Measurements from ENCODE around the gene MAPK14.
"Not testable (repeated sequence)": the region's sequence is repeated elsewhere in the genome, so short reads cannot be mapped to it uniquely, and the experiment has no call there.

MAPK14 gene

DNA sequence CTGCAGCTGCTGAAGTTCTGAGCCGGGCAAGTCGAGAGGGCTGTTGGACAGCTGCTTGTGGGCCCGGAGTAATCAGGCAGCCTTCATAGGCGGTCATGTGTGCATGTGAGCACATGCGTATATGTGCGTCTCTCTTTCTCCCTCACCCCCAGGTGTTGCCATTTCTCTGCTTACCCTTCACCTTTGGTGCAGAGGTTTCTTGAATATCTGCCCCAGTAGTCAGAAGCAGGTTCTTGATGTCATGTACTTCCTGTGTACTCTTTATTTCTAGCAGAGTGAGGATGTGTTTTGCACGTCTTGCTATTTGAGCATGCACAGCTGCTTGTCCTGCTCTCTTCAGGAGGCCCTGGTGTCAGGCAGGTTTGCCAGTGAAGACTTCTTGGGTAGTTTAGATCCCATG, 81.5 kb downstream of the MAPK14 start:
- DNase-seq = no peak

DNA sequence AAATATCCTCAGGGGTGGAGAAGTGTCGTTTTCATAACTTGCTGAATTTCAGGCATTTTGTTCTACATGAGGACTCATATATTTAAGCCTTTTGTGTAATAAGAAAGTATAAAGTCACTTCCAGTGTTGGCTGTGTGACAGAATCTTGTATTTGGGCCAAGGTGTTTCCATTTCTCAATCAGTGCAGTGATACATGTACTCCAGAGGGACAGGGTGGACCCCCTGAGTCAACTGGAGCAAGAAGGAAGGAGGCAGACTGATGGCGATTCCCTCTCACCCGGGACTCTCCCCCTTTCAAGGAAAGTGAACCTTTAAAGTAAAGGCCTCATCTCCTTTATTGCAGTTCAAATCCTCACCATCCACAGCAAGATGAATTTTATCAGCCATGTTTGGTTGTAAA, 82.4 kb downstream of the MAPK14 start:
- no peak for DNase-seq

DNA sequence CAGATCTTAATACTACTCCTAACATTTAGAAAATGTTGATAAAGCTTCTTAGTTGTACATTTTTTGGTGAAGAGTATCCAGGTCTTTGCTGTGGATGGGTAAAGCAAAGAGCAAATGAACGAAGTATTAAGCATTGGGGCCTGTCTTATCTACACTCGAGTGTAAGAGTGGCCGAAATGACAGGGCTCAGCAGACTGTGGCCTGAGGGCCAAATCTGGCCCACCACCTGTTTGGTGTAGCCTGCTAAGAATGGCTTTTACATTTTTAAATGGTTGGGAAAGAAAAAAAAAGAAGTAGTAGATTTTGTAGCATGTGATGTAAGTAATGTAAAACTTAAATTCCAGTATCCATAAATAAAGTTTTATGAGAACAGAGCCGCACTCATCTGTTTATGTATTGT, 83.3 kb downstream of the MAPK14 start:
- DNase-seq = no peak

DNA sequence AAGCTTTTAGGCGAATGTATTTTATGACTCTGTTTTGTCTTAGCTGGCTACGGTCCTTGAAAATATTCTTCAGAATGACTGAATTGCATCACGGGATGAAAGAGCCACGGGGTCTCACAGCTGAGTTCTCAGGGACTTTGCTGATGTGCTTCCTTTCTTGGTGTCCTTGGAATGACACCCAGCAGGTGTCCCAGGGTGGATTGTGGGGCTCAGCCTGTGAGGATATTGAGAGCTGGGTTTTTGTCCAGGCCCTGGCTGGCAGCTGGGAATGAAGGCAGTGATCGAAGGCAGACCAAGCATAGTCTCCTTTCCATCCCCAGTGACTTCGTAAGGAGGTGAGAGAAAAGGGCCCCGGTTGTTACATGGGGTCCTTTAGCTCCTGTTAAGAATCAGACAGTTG, 83.9 kb downstream of the MAPK14 start:
- no peak for DNase-seq

DNA sequence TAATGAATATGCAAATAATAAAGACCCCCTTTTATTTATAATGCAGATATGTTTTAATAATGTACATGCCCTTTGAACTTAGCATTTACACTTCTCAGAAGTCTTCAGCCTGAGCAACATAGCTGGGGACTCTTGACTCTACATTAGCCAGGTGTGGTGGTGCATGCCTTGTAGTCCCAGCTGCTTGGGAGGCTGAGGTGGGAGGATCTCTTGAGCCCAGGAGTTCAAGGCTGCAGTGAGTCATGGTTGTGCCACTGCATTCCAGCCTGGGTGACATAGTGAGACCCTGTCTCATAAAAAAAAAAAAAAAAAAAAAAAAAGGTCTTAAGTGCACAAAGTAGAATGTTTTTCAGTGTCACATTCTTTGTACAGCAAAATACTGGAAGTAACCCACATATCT, 85.4 kb downstream of the MAPK14 start:
- no peak for DNase-seq

DNA sequence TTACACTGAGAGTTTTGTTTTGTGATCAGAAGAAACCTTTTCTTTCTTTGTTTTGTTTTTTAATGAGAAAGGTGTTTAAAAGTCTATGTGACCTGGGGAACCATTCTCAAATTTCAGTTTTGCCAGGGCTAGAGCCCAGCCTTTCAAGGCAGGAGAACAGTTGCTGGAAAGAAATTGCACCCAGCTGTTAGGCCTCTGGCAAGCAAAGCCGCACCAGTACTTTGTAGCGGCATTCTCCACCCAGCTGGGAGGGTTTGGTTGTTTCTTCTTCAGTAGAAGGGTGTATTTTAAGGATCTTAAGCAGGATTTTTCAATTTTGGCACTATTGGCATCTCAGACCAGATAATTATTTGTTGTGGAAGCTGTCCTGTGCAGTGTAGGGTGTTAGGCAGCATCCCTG, 86.1 kb downstream of the MAPK14 start:
- DNase-seq = no peak

DNA sequence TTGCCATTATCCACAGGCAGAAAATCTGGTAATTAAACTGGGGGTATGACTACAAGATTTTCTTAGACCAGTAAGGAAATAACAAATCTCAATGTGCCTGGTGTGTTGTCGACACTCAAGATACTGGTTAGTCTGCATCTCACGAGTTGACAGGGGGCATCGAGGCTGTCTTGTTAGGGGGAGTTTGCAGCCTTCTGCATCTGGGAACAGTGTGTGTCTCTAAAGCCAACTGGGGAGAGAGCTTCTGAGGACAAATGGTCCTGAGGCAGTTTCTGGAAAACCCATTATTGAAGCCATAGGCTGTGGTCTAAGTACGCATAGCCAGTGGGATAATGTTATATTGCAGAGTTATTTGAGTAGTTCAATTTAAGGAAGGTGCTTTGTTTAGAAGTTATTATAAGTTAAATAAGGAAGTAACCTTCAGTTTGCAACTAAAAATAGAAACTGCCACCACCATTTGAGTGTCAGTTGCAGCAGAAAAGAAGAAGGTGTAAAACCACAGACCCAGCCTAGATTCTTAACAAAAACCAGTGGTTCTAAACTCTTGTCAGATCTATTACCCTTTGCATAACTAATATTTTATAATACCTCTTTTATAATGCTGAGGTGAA, 87.3 kb downstream of the MAPK14 start:
- DNase-seq = no peak

DNA sequence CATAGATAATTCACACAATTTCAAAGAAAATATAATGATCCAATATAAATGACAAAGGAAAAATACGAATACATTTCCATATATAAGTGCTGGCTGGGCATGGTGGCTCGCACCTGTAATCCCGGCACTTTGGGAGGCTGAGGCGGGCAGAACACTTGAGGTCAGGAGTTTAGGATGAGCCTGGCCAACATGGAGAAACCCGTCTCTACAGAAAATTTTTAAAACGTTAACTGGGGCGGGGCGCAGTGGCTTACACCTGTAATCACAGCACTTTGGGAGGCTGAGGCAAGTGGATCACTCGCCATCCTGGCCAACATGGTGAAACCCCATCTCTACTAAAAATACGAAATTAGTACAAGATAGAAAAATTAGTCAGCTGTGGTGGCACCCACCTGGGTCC, 87.8 kb downstream of the MAPK14 start:
- DNase-seq = no peak

DNA sequence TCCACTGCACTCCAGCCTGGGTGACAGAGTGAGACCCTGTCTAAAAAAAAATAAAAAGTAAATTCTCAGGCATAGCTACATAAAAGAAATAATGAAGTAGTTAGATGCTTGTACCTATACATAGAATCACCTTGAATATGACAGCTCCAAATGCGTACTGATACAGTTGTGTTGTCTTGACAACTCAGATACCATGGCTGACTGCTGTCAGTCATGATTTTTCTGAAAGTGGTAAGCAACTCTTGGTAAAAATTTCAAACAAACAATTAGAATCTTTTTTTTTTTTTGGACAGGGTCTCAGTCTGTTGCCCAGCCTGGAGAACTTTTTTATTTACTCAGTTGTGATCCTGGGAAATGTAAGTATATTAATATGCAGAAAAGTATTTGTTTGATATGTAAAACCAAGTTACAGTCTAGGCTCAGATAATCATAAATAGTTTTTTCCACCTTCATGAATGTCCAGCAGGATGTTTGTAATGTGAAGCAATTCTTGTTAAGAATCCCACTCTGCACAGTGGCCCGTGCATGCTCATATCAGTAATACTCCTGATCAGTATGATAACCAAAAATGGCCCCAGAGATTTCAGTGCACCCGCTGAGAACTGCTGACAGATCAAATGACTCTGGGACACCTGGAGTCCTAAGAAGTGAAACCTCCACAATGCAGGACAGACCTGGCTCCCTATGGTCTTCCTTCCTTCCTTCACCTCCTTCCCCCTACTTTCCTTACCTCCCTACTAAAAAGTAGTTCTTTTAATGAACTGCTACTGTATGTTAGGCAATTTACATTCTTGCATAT, 88.7 kb downstream of the MAPK14 start:
- DNase-seq = no peak

DNA sequence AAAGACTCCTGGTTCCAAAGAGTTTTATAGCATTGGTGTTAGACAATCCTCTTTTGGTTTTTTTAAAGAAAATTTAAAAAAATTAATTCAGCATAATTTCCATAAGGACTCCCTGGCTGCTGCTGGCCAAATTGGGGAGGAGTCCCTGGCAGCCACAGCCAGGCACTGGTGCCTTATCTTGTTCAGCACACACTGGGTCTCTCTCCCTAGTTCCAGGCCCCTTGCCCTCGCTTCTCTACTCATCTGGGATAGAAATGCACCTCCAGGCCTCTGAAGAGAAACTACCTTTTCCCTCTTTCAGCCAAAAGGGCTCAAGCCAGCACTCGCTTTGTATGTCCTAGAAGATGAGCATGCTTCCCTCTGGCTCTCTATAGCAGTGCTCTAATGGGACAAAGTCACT, 89.3 kb downstream of the MAPK14 start:
- DNase-seq = no peak

DNA sequence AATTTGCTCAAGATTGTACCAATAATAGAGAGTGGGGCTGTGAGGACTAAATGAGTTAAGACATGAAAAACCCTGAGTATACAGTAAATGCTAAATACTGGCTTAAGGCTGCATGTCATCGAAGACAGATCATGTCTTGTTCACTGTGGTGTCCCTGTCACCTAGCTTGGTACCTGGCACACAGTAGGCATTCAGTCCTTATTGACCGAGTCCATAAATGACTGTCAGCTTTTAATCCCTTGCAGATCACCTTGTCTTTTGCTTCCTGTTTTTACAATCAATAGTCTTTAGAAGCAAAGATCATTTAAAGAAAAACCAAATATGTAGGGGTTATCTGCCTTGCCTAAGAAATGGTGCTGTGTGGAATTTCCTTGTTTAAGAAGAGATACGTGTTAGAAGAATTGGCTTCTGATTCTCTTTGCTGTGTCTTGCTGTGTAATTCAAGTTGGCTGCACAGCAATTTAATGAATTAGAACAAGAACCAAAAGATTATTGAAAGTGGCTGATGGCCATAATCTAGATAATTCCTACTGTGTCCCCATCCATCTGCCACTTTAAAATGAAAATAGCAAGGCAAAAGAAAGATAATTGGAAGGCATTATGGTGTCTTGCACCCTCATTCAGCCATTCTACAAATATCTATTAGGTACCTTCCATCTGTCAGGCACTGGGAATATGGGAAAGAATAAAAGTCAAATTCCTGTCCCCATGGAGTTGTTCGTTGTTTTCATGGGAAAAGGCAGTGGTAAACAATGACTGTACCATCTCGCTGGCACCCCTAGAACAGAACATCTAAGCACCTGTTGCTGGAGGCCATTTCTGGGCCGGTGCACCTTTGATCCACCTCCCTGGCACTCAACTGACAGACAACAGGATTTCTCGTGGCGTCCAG, 90.3 kb downstream of the MAPK14 start:
- DNase-seq = no peak

DNA sequence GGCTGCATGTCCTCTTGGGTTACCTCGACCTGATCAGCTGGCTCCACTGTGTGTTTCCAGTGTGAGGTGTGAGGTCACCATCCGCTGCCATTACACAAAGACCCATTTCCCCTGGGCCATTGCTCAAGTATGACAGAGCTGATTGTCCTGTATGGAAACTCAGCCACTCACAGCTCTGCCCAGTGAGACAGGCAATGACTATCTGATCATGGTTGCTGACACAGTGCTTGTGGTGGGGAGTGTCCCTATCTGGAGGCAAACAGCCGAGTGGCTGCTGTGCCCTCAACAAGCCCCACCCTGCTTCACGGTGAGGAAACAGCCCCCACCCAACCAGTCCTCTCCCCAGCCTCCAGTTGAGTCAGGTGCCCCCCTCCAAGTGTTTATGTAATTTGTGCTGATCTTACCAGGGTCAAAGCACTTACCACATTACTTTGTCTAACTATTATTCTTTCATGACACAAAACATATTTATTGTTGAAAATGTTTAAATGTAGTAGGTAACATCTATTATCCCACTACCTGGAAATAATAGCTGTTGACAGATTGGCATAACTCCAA, 91.0 kb downstream of the MAPK14 start:
- DNase-seq = peak; percentile 32

DNA sequence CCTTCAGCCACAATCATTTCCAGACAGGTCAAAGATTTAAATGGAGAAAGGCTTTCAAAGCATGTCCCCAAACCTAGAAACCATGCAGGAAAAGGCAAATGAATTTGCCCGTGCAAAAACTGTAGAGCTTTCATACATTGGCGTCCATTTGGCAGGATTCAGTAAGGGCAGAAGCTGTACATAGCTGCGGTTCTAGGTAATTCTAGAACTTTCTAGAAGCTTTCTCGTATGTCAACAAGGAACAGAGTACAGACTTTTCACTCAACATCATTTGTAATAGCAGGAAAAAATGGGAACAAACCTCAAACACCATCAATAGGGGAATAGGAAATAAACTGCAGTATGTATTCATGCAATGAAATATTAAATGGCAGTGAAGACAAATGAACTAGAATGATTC, 91.6 kb downstream of the MAPK14 start:
- DNase-seq = no peak

DNA sequence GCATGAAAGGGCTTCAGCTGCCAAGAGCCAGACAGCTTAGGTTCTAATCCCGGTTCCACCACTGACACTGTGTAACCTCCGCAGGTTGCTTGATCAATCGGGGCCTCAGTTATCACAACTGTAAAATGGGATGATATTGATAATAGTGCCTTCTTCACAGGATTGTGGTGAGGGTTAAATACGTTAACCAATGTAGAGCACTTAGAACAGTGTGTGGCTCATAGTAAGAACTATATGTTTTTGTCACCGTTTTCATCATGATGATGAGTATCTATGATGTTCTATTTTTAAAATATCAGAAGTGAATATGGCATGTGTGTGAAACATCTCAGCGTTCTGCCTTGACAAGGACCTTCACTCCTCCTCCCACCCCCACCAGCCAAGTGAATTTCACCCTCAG, 92.4 kb downstream of the MAPK14 start:
- no peak for DNase-seq

DNA sequence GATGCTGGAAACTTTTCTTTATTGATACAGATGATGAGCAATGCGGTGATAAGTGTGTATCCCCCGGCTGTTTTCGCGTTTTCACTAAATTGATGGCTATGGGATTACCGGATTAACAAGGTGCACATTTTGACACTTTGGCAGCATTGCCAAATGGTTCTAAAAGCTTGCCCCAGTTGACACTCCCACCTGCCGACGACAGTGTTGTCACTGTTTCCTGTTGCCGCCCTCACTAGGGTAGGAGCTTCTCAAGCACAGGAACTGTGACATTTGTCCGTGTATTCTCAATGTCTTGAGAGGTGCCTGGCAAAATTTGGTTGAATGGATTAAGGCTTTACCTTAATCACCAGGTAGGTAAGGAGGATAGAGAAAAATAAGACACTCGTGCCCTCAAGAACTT, 92.9 kb downstream of the MAPK14 start:
- DNase-seq = peak; percentile 71

DNA sequence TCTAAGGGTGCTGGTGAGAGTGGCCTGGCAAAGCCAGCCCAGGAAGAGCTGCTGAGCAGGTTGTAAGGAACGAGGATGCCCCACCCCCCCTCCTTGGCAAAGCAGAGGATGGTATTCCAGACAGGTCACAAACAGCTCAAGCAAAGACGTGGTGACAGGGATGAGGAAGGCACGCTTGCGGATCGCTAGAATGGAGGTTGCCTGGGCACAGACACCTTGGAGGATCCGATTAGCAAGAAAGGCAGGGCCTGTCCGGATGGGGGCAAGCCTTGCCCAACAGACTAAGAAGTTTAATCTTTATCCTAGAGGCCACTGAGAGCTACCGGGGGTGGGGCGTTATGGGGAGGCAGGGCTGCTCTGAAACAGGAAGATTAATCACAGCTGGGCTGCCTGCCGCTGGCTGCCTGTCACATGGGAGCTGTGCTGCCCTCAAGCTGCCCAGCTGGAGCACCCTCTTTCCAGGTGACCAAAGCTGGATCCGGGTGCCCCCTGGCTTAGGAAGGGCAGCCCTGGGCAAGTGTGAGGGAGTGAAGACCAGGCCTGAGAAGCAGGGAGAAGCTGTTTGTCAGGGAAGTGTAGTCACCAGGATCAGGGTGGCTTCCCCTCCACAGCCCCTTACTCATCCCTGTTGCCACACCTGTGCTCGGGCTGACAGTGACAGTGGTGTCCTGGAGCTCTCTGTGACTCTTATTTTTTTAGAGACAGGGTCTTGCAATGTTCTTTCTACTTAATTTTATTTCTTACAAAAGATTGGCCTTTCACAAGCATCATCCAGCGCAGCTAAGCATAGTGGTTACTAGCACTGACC, 93.6 kb downstream of the MAPK14 start:
- peak; percentile 48 for DNase-seq

DNA sequence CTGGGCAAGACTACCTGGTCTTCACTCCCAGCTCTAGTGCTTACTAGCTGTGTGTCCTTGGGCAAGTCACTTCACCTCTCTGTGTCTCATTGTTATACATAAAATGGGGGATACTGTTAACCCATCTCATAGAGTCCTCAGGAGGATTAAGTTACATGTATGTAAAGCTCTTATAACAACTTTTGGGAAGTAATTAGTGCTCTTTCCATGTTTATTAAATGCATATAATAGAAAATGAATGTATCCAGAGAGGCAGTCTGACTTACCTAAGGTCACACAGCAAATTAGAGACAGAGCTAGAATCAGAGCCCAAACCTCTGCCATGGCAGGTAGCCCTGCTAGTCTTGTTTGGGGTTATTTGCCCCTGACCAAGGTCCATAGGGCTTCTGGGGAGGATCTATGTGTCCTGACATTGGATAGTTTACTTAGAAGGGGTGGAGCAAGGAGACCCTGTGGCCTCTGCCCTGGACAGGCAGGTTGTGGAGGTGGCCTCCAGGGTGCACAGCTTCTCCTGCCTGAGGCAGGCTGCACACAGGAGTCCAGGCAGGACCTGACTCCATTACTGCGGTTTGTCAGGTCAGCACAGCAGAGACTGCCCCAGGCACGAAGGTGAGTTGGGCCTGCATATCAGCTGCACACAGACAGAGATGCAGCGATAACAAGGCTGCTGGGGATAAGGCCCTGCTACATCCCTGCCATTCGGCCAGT, 94.3 kb downstream of the MAPK14 start:
- DNase-seq = no peak

DNA sequence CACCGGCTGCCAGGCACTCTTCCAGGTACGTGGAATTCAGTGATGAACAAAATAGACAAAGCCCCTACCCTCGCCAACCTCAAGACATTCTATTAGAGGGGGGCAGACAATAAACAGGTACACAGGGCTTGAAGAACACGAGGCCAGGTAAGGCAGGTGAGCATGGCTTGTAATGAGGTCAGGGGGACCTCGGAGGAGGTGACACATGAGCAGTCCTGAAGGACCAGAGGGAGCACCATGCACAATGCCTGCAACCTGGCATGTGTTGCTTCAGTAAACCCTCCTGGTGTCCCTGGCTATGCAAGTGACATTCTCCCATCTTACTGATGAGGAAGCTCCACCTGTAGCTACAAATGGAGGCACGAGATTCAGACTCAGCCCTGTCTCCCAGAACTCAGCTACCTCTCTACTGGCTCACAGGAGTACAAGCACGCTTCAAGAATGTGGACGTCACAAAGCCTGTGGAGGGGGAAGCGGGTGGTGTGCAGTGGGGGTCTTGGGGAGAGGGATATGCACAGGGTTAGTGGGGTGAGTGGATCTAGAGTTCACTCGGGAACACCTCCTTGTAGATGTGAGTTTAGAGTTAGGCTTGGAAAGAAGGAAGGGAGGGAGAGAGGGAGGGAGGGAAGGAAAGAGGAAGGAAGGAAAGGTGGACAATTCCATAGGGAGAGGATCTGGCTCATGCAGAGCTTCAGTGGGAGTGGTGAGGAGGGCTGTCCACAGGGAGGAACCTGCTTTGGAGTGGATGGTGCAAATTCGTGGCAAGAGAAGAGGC, 95.1 kb downstream of the MAPK14 start:
- DNase-seq = no peak

DNA sequence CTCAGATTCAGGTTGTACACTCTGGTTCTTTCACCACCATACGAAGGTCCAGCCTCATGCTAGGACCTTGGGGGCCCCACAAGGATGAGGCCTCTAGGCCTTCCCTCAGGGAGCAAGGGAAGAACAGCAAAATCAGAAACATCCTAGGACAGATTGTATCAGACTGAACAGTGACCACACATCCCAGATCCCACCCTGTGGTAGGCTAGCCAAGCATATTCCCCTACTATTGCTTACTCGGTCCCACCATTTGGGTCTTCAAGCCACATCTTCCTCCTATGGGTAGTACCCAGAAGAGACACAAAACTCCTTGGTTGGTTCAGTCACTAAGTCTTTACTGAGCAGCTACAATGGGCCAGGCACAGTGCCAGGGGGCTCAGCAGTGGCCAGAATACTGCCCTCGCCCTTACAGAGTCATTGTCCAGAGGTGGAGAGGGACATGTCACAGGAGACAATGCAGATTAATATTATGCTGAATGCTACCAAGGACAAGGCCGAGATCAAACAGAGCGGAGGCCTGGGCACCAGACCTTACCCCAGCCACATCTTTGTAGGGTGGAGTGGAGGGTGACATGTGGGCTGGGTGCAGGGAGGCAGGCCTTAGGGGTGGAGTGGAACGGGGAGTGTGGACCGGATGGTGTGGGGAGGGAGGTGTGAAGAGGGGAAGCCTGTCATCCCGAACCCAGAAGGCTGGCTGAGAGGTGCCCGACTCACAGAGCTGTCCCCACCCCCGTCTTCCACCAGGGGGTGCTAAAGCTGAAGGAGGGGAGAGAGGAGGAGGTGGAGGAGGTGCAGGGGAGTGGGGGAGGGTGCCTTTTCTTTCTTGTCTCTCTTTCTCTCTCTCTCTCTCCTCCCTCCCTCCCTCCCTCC, 95.9 kb downstream of the MAPK14 start:
- DNase-seq = peak; percentile 82

DNA sequence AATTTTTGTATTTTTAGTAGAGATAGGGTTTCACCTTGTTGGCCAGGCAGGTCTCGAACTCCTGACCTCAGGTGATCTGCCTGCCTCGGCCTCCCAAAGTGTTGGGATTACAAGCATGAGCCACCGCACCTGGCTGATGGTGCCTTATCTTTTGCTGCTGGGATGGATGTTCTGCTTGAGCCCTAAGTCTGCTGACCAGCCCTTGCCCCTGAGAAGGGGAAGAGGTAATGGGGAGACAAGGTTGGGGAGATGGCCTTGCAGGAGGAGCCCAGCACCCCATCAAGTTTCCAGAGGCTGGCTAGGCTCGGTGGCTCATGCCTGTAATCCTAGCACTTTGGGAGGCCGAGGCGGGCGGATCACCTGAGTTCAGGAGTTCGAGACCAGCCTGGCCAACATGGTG, 96.7 kb downstream of the MAPK14 start:
- DNase-seq = not testable (repeated sequence)
